GM10266 (cell line): ENCODE measurements around the gene MAPKAPK3.

Experiments
- DNase-seq: peaks from one replicate; pipeline ENCODE4 v3.0.0; 2012; ENCODE audit errors: extremely low spot score
- CTCF ChIP-seq: IDR thresholded peaks from 2 replicates; pipeline ENCODE4 v1.5.1; 2012; ENCODE audit warnings: mild to moderate bottlenecking, low read depth; ENCODE audit not compliant: control insufficient read depth, insufficient read depth; ENCODE audit errors: missing control alignments

Gene MAPKAPK3

GRCh38 chr3:50657407-50657806 is 40.5 kb downstream of the MAPKAPK3 start:
- no peak for DNase-seq
- no peak for TF ChIP-seq CTCF

GRCh38 chr3:50657816-50658215 is 40.9 kb downstream of the MAPKAPK3 start:
- no peak for DNase-seq
- TF ChIP-seq CTCF = no peak

- DNase-seq = no peak
- no peak for TF ChIP-seq CTCF
These were observed 41.5 kb downstream of the MAPKAPK3 start for GRCh38 chr3:50658416-50658815.

GRCh38 chr3:50658831-50659230 is 41.9 kb downstream of the MAPKAPK3 start:
- no peak for DNase-seq
- TF ChIP-seq CTCF = no peak

GRCh38 chr3:50660386-50660785 is 43.4 kb downstream of the MAPKAPK3 start:
- DNase-seq = no peak
- no peak for TF ChIP-seq CTCF

- TF ChIP-seq CTCF = no peak
- DNase-seq = no peak
These were observed 44.4 kb downstream of the MAPKAPK3 start for GRCh38 chr3:50661321-50661837.

- DNase-seq = no peak
- no peak for TF ChIP-seq CTCF
These were observed 45.5 kb downstream of the MAPKAPK3 start for GRCh38 chr3:50662408-50662807.
